ENCODE results near the gene NDUFA8.
"Not testable (repeated sequence)": the region's sequence is repeated elsewhere in the genome, so short reads cannot be mapped to it uniquely, and the experiment has no call there.

NDUFA8 gene

DNA sequence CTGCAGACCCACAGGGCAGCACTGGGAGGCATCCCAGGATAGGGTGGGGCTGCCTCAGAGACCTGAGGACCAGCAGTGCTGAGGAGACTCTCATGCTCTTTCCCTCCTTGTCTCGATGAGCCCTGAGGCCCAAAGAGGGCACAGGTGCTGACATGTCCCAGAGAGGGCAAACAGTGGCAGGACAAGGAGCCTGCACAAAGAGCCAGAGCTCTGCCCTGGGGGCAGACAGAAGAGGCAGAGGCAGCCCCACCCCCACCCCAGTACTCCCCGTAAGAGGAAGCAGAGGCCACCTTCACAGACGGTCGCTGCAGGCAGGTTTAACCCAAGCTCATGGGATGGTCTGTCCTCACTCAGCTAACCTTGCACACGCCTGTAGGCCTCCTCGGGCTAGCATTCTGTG is 37.1 kb downstream of the NDUFA8 start:
- H3K4me3 ChIP-seq (ENCODE audit: low read depth, low read length), result no peak overlapping the region
- TF ChIP-seq, protein P1, sequence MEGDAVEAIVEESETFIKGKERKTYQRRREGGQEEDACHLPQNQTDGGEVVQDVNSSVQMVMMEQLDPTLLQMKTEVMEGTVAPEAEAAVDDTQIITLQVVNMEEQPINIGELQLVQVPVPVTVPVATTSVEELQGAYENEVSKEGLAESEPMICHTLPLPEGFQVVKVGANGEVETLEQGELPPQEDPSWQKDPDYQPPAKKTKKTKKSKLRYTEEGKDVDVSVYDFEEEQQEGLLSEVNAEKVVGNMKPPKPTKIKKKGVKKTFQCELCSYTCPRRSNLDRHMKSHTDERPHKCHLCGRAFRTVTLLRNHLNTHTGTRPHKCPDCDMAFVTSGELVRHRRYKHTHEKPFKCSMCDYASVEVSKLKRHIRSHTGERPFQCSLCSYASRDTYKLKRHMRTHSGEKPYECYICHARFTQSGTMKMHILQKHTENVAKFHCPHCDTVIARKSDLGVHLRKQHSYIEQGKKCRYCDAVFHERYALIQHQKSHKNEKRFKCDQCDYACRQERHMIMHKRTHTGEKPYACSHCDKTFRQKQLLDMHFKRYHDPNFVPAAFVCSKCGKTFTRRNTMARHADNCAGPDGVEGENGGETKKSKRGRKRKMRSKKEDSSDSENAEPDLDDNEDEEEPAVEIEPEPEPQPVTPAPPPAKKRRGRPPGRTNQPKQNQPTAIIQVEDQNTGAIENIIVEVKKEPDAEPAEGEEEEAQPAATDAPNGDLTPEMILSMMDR (IDR thresholded peaks at IDR 0.05; ENCODE audit: low read depth, low read length), result no peak

DNA sequence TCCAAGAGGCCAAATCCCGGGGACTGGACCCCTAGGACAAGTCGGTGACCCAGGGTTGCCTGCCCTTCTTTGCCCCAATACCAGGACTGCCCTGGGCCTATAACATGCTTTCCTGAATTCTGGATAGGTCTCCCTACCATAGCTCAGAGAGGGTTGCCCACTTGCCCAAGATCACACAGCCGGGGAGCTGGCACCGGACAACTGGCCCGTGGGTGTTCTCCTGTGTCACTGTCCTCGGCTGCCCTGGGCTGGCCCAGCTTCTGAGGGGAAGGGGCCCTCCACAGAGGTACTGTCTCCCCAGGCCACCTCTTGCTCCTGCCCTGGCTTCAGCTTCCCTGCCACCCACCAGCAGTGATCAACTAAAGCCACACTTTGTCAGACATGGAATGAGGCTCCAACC is 37.6 kb downstream of the NDUFA8 start:
- TF ChIP-seq, protein P1 (IDR thresholded peaks at IDR 0.05; ENCODE audit: low read depth, low read length), result no peak
- H3K4me3 ChIP-seq (ENCODE audit: low read depth, low read length), result no peak overlapping the region

DNA sequence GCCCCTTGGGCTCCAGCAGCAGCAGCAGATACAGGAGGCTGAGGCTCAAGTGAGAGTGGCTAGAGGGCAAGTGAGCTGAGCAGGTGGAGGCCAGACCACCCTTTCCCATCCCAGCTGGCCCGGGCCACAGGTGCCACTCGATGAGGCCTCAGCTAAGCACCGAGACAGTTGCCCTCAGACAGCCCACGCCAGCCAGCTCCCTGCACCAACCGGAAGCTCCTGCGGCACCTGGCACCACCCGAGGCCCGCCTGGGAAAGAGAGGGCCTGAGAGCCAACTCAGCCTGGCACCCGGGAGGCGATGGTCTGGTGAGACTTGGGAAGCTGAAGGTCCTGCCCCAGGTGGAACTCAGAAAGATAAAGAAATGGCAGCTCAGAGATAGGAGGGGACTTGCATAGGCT is 38.2 kb downstream of the NDUFA8 start:
- H3K4me3 ChIP-seq (ENCODE audit: low read depth, low read length), result no peak overlapping the region
- TF ChIP-seq, protein P1 (IDR thresholded peaks at IDR 0.05; ENCODE audit: low read depth, low read length), result no peak

DNA sequence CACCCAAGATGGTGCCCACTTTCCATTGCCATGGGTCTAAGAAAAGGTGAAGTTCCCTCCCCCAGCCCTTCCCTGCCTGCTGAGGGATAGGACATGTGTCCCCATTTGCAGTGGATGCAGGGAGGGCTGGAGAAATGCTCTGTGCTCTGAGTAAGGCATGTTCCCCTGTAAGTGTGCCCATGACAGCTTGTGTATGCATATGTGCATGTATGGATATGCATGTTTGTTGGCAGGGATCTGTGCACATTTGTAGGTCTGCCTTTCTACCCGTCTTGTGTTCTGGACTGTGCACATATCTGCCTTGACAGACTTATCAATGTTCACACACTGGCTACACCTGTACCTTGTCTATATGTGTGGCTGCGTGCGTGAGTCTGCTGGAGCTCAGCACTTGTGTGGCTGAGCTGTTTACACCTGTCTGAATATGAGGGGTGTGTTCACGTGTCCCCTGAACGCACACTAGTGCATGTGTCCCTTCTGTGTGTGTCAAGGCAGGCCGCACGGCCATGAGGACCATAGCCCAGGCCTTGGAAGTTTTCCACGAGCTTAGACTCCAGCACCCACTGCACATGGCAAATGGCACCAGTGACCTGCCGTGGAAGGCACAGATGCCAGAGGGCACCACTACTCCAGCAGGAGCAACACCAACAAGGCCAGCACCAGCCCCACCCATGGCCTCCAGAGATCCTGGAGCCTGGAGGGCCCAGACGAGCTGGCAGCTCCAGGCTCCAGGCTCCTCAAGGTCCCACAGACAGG is 39.1 kb downstream of the NDUFA8 start:
- TF ChIP-seq, protein P1 (IDR thresholded peaks at IDR 0.05; ENCODE audit: low read depth, low read length), result no peak
- no peak overlapping the region for H3K4me3 ChIP-seq (ENCODE audit: low read depth, low read length)

DNA sequence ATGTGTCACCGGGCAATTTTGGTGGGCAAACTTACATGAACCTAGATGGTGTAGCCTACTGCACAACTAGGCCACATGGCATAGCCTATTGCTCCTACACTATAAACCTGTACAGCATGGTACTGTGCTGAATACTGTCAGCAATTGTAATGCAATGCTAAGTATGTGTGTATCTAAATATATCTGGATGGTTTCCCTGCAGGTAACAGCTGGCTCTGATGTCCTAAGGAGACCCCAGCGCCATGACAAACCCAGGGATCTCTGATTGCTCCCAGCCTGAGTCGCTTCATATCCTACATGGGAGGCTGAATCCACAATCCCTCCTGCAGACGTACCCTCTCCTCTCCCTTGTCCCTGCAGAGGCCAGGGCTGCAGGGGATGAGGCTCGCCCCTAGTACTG is 39.9 kb downstream of the NDUFA8 start:
- no peak overlapping the region for H3K4me3 ChIP-seq (ENCODE audit: low read depth, low read length)
- TF ChIP-seq, protein P1 (IDR thresholded peaks at IDR 0.05; ENCODE audit: low read depth, low read length), result no peak

DNA sequence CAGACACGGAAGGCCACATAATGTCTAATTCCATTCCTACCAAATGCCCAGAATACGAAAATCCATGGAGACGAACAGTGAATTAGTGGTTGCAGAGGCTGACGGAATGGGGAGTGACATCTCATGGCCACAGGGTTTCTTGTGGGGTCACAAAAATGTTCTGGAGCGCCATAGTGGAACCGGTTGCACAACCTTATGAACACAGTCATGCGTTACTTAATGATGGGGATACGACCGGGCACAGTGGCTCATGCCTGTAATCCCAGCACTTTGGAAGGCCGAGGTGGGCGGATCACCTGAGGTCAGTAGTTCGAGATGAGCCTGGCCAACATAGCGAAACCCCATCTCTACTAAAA is 40.4 kb downstream of the NDUFA8 start:
- no peak overlapping the region for H3K4me3 ChIP-seq (ENCODE audit: low read depth, low read length)
- TF ChIP-seq, protein P1 (IDR thresholded peaks at IDR 0.05; ENCODE audit: low read depth, low read length), result no peak

DNA sequence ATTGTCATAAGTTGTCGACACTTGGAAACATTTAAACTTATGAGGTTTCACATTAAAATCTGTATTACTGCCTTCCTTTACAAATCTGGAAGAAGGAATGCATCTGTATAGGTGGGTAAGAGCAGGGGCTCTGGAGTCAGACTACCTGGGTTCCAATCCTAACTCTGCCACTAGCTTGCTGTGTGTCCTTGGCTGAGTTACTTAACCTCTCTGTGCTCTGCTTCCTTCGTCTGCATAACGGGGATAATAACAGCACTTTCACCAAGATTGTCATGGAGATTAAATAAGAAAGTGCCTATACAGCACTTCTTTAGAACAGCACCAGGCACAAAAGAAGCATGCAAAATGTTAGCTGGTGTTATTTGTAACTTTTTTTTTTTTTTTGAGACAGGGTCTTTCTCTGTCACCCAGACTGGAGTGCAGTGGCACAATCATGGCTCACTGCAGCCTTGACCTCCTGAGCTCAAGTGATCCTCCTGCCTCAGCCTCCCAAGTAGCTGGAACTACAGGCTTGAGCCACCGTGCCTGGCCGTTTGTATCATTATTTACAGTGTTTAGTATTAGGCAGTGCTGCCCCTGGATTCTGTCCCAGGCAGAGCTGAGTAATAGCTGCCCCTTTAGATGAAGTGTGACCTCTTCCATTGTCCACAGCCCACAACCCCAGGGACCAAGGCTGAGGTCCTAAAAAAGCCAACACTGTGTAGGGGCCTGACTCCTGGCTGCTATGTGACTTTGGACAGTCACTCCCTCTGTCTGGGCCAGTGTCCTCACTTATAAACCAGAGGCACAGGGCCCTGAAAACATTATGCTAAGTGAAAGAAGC is 41.0 kb downstream of the NDUFA8 start:
- TF ChIP-seq, protein P1 (IDR thresholded peaks at IDR 0.05; ENCODE audit: low read depth, low read length), result no peak

DNA sequence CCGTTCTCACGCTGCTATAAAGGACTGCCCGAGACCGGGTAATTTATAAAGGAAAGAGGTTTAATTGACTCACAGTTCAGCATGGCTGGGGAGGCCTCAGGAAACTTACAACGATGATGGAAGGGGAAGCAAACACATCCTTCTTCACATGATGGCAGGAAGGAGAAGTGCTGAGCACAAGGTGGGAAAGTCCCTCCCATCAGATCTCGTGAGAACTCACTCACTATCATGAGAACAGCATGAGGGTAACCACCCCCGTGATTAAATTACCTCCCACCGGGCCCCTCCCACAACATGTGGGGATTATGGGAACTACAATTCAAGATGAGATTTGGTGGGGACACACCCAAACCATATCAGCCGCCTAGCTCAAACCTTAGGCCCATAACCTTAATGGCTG is 42.3 kb downstream of the NDUFA8 start:
- H3K4me3 ChIP-seq (ENCODE audit: low read depth, low read length), result not testable (repeated sequence)

More for the DNA sequence above, 41.0 kb downstream of the NDUFA8 start:
- H3K4me3 ChIP-seq (ENCODE audit: low read depth, low read length), result no peak overlapping the region

Data from WI38 (cell line).